Activated CD4-positive, CD25-positive, alpha-beta regulatory T cell treated with anti-CD3 and anti-CD28 coated beads, Interleukin-2, amount 50 U/mL, for 72 hours (primary cell): Measurements from ENCODE around the gene NBPF19.
"Not testable (repeated sequence)": the region's sequence is repeated elsewhere in the genome, so short reads cannot be mapped to it uniquely, and the experiment has no call there.

Source experiments
- DNase-seq: peaks from one replicate; pipeline ENCODE4 v3.0.0; 2021

NBPF19 gene

GRCh38 chr1:149474745-149475144 lies at the start of gene NBPF19:
NBPF19 (plus strand) TSS chr1:149475045; CDS start chr1:149475933, 888 bp downstream.
- DNase-seq = not testable (repeated sequence)

- not testable (repeated sequence) for DNase-seq
These were observed 46.5 kb upstream of the NBPF19 start for GRCh38 chr1:149428317-149428716.

- DNase-seq = not testable (repeated sequence)
These were observed 29.4 kb upstream of the NBPF19 start for GRCh38 chr1:149445451-149445850.

GRCh38 chr1:149452196-149452595 lies 22.6 kb upstream of the NBPF19 start:
- not testable (repeated sequence) for DNase-seq

- not testable (repeated sequence) for DNase-seq
These were observed 22.2 kb upstream of the NBPF19 start for GRCh38 chr1:149452652-149453051.

GRCh38 chr1:149558350-149558825 lies 83.5 kb downstream of the NBPF19 start:
- peak; percentile 68 for DNase-seq

GRCh38 chr1:149561806-149562205 lies 87.0 kb downstream of the NBPF19 start:
- not testable (repeated sequence) for DNase-seq

- not testable (repeated sequence) for DNase-seq
These were observed 90.6 kb downstream of the NBPF19 start for GRCh38 chr1:149565485-149565884.

- not testable (repeated sequence) for DNase-seq
These were observed 97.9 kb downstream of the NBPF19 start for GRCh38 chr1:149572763-149573162.

- not testable (repeated sequence) for DNase-seq
These were observed 110.7 kb downstream of the NBPF19 start for GRCh38 chr1:149585592-149585991.
